ENCODE results near the gene UBE2Q1. TPM values are rescaled to one million over a fixed set of nuclear protein-coding genes. Genes with fewer than 3 reads are reported as not detected.

Gene UBE2Q1
- total RNA-seq, 1 donor from 2014 or later: 21.8 TPM

DNA sequence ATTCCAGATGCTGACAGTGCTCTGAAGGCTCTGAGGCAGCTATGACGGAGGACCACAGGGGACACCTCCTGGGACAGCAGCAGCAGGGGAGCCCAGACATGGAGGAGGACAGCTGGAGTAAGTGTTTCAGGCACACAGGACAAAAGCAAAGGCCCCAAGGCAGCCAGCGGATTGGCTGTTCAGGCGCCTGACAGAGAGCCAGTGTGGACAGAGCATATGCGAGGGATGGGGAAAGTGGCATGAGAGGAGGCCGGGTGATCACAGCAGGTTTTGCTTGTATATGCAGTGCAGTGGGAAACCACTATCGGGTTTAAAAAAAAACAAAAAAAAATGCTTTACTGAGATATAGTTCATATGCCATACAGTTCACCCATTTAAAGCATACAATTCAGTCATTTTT, 28.2 kb upstream of the UBE2Q1 start:
- TF ChIP-seq, protein P1, sequence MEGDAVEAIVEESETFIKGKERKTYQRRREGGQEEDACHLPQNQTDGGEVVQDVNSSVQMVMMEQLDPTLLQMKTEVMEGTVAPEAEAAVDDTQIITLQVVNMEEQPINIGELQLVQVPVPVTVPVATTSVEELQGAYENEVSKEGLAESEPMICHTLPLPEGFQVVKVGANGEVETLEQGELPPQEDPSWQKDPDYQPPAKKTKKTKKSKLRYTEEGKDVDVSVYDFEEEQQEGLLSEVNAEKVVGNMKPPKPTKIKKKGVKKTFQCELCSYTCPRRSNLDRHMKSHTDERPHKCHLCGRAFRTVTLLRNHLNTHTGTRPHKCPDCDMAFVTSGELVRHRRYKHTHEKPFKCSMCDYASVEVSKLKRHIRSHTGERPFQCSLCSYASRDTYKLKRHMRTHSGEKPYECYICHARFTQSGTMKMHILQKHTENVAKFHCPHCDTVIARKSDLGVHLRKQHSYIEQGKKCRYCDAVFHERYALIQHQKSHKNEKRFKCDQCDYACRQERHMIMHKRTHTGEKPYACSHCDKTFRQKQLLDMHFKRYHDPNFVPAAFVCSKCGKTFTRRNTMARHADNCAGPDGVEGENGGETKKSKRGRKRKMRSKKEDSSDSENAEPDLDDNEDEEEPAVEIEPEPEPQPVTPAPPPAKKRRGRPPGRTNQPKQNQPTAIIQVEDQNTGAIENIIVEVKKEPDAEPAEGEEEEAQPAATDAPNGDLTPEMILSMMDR (conservative IDR thresholded peaks at IDR 0.05; ENCODE audit: low read depth, low read length): no peak

GRCh38 chr1:154586231-154586630, 27.8 kb upstream of the UBE2Q1 start:
- TF ChIP-seq, protein P1 (conservative IDR thresholded peaks at IDR 0.05; ENCODE audit: low read depth, low read length): no peak
- no peak overlapping the region for H3K4me3 ChIP-seq (ENCODE audit: low read depth, low read length)

More for the DNA sequence above, 28.2 kb upstream of the UBE2Q1 start:
- no peak overlapping the region for H3K4me3 ChIP-seq (ENCODE audit: low read depth, low read length)
- DNase-seq (ENCODE audit: low read depth): no peak

GRCh38 chr1:154584267-154584994, 26.0 kb upstream of the UBE2Q1 start:
- no peak overlapping the region for H3K4me3 ChIP-seq (ENCODE audit: low read depth, low read length)
- TF ChIP-seq, protein P1 (conservative IDR thresholded peaks at IDR 0.05; ENCODE audit: low read depth, low read length): no peak
- no peak for DNase-seq (ENCODE audit: low read depth)

More at GRCh38 chr1:154586231-154586630, 27.8 kb upstream of the UBE2Q1 start:
- no peak for DNase-seq (ENCODE audit: low read depth)

DNA sequence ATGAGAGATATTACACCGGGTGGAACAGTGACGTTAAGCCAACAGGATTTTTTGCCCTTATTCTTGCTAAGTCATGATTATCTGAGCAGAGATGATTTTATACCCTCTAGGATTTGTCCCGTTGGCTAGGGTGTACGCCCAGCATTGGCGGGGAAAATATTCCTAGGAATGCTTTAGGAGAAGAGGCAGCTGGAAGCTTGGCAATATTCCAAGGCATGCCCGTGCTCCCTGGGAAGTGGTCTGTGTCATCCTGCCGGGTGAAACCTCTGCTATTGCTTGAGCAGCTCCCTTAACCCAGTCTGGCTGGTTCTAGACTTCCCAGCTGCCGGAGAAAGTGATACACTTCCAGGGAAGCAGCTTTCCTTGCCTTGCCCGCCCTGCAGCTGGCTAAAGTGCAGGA, 25.3 kb upstream of the UBE2Q1 start:
- TF ChIP-seq, protein P1 (conservative IDR thresholded peaks at IDR 0.05; ENCODE audit: low read depth, low read length): no peak
- DNase-seq (ENCODE audit: low read depth): no peak
- no peak overlapping the region for H3K4me3 ChIP-seq (ENCODE audit: low read depth, low read length)

GRCh38 chr1:154582885-154583284, 24.4 kb upstream of the UBE2Q1 start:
- H3K4me3 ChIP-seq (ENCODE audit: low read depth, low read length): no peak overlapping the region
- no peak for DNase-seq (ENCODE audit: low read depth)
- TF ChIP-seq, protein P1 (conservative IDR thresholded peaks at IDR 0.05; ENCODE audit: low read depth, low read length): no peak

DNA sequence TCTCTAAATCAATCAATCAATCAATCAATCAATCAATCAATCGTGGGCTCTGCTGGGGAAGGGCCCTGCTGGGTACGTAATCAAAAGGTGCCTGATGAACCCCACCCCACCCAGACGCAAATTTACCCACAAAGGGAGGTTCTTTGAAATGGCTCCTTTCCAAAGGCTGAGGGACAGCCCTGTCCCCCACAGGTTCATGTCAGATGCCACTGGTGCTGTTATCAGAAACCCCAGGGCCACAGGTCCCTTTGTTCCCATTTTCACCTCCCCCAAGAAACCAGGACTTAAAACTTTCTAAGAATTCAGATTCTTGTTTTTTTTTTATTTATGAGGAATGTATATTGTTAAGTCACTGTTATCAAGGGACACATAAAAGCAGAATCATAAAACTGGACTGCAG, 23.3 kb upstream of the UBE2Q1 start:
- no peak overlapping the region for H3K4me3 ChIP-seq (ENCODE audit: low read depth, low read length)
- TF ChIP-seq, protein P1 (conservative IDR thresholded peaks at IDR 0.05; ENCODE audit: low read depth, low read length): no peak
- DNase-seq (ENCODE audit: low read depth): no peak

DNA sequence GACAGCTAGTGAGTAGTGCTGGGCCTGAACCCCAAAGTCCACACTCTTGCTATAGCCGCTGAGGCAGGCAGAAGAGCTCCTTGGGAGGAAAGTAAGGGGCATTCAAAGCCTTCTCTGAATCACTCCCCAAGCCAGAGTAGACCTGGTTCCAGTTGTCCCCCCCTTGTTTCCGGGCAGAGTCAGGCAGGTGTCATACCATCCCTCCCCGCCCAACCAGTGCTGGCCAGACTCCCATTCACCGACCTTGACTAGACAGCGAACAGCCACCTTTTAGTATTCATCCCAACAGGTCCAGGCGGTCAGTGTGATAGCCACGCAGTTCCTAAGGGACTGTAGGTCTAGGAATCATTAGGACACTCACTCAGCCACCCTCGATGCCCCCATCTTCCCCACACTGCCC, 20.9 kb upstream of the UBE2Q1 start:
- no peak for DNase-seq (ENCODE audit: low read depth)
- H3K4me3 ChIP-seq (ENCODE audit: low read depth, low read length): no peak overlapping the region
- TF ChIP-seq, protein P1 (conservative IDR thresholded peaks at IDR 0.05; ENCODE audit: low read depth, low read length): no peak

Data from epithelial cell of proximal tubule (primary cell).